ENCODE data around the gene THUMPD1.
"Not testable (repeated sequence)": the region's sequence is repeated elsewhere in the genome, so short reads cannot be mapped to it uniquely, and the experiment has no call there.

The THUMPD1 gene

DNA sequence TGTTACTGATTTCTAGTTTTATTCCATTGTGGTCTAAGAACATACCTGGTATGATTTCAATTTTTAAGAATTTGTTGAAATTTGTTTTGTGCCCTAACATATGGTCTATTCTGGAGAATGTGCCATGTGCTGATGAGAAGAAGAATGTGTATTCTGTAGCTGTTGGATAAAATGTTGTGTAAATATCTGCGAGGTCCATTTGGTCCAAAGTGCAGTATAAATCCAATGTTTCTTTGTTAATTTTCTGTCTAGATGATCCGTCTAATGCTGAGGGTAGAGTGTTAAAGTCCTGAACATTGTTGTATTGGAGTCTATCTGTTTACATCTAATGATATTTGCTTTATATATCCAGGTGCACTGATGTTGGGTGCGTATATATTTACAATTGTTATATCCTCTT, 32.1 kb upstream of the THUMPD1 start:
- in situ Hi-C loops (cut with MboI; ENCODE audit: low sequenced_read_pairs, unreplicated experiment): no loop called here
- TF ChIP-seq, protein P1, sequence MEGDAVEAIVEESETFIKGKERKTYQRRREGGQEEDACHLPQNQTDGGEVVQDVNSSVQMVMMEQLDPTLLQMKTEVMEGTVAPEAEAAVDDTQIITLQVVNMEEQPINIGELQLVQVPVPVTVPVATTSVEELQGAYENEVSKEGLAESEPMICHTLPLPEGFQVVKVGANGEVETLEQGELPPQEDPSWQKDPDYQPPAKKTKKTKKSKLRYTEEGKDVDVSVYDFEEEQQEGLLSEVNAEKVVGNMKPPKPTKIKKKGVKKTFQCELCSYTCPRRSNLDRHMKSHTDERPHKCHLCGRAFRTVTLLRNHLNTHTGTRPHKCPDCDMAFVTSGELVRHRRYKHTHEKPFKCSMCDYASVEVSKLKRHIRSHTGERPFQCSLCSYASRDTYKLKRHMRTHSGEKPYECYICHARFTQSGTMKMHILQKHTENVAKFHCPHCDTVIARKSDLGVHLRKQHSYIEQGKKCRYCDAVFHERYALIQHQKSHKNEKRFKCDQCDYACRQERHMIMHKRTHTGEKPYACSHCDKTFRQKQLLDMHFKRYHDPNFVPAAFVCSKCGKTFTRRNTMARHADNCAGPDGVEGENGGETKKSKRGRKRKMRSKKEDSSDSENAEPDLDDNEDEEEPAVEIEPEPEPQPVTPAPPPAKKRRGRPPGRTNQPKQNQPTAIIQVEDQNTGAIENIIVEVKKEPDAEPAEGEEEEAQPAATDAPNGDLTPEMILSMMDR (IDR thresholded peaks at IDR 0.05; ENCODE audit: borderline replicate concordance, control extremely low read depth, extremely low read depth, insufficient read depth, missing control alignments): no peak
- DNase-seq (ENCODE audit: low spot score): no peak

DNA sequence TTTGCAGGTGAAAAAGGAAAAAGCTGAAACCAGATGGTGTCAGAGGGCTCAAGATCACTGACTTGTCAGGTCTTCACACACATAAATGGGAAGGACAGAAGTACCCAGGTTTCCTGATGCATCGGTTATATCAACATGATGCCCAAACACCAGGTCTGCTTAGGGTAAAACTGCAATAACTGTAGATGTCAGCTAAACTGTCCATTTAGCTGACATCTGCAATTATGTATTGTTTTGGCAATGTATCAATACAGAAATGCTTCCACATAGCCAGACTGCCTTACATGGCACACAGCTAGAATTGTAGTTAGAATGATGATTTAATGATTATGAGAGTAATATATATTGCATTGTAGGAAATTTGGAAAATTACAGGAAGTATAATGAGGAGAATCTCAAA, 27.2 kb upstream of the THUMPD1 start:
- no peak for DNase-seq (ENCODE audit: low spot score)
- in situ Hi-C loops (cut with MboI; ENCODE audit: low sequenced_read_pairs, unreplicated experiment): no loop called here
- TF ChIP-seq, protein P1 (IDR thresholded peaks at IDR 0.05; ENCODE audit: borderline replicate concordance, control extremely low read depth, extremely low read depth, insufficient read depth, missing control alignments): no peak

DNA sequence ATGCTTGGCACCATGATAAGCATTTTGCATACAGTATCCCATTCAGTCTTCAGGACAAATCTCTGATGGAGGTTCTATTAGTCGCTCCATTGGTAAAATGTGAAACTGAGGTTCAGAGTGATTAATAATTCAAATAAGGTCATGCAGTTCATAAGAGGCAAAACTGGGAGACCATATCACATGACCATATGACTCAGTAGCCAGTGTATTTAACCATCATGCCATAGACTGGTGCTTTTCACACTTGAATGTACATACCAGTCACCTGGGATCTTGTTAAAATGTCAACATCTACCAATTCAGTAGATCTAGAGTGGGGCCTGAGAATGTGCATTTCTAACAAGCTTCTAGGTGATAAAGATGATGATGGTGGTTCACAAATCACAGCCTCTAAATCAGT, 26.5 kb upstream of the THUMPD1 start:
- DNase-seq (ENCODE audit: low spot score): no peak
- in situ Hi-C loops (cut with MboI; ENCODE audit: low sequenced_read_pairs, unreplicated experiment): no loop called here
- TF ChIP-seq, protein P1 (IDR thresholded peaks at IDR 0.05; ENCODE audit: borderline replicate concordance, control extremely low read depth, extremely low read depth, insufficient read depth, missing control alignments): no peak

DNA sequence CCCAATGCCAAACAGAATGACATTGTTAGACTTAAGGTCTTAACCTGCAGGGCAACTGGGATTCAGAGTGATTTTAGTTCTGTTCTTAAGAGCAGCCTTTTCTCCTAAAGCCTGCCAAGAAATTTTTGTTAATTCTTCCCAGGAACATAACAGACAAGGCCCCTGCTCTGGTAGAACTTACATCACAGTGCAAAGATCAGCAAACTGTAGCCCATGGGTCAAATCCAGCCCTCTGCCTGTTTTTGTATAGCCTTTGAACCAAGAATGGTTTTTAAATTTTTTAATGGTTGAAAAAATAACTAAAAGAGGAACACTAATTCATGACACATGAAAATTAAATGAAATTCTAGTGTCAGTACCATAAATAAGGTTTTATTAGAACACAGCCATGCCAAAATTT, 26.0 kb upstream of the THUMPD1 start:
- TF ChIP-seq, protein P1 (IDR thresholded peaks at IDR 0.05; ENCODE audit: borderline replicate concordance, control extremely low read depth, extremely low read depth, insufficient read depth, missing control alignments): no peak
- no peak for DNase-seq (ENCODE audit: low spot score)
- in situ Hi-C loops (cut with MboI; ENCODE audit: low sequenced_read_pairs, unreplicated experiment): no loop called here

DNA sequence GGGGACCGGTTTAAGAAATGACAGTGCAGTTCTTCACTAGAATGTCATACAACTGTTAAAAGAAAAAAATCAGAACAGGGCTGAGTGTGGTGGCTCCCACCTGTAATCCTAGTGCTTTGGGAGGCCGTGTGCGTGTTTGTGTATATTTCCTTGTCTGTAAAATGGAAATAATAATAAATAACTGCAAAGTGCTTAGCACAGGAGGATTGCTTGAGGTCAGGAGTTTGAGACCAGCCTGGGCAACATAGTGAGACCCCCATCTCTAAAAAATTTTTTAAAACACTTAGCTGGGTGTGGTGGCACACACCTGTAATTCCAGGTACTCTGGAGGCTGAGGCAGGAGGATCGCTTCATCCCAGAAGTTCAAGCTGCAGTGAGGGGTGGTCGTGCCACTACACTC, 24.7 kb upstream of the THUMPD1 start:
- TF ChIP-seq, protein P1 (IDR thresholded peaks at IDR 0.05; ENCODE audit: borderline replicate concordance, control extremely low read depth, extremely low read depth, insufficient read depth, missing control alignments): no peak

DNA sequence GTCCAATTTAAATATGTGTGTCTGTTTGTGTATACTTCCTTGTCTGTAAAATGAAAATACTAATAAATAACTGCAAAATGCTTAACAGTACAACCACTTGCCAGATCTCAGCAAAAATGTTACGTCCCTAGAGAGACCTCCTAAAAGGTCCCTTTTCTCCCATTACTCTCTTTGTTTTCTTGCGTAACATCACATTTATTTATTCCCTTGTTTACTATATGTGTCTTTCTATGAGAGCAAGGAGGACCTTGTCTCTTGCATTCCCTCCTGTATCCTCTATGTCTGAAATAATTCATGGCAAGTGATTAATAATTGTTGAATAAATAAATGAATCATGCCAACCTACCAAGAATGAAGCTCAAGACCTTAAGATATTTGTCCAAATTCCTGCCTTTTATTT, 24.1 kb upstream of the THUMPD1 start:
- in situ Hi-C loops (cut with MboI; ENCODE audit: low sequenced_read_pairs, unreplicated experiment): no loop called here
- TF ChIP-seq, protein P1 (IDR thresholded peaks at IDR 0.05; ENCODE audit: borderline replicate concordance, control extremely low read depth, extremely low read depth, insufficient read depth, missing control alignments): no peak
- DNase-seq (ENCODE audit: low spot score): no peak

More for the DNA sequence above, 24.7 kb upstream of the THUMPD1 start:
- in situ Hi-C loops (cut with MboI; ENCODE audit: low sequenced_read_pairs, unreplicated experiment): no loop called here
- no peak for DNase-seq (ENCODE audit: low spot score)

DNA sequence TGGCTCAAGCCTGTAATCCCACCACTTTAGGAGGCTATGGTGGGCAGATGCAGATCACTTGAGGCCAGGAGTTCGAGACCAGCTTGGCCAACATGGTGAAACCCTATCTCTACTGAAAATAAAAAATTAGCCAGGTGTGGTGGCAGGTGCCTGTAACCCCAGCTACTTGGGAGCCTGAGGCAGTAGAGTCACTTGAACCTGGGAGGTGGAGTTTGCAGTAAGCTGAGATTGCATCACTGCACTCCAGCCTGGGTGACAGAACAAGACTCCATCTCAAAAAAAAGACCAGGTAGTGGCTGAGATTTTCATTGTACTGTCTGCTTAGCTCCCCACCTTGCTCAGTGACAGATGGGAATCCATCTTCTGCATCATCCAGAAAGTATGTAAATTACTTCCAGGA, 22.8 kb upstream of the THUMPD1 start:
- in situ Hi-C loops (cut with MboI; ENCODE audit: low sequenced_read_pairs, unreplicated experiment); DNase-seq (ENCODE audit: low spot score): not testable (repeated sequence)
